Sigmoid colon (tissue), 7 donors: ENCODE data around the gene PITX3. TPM values are rescaled to one million over a fixed set of nuclear protein-coding genes. Genes with fewer than 3 reads are reported as not detected.
"Not testable (repeated sequence)": the region's sequence is repeated elsewhere in the genome, so short reads cannot be mapped to it uniquely, and the experiment has no call there.

Experiments
- DNase-seq: peaks from one replicate; pipeline ENCODE4 v3.0.0-alpha.2; 2019
- H3K27ac ChIP-seq, 4 donors: fragments of 200-600 bp; sonication (generic); one replicate each; pipeline ENCODE4 v1.5.1; 2016 to 2019; ENCODE audit warnings: mild to moderate bottlenecking in 1 of 4
- H3K27me3 ChIP-seq, 3 donors: fragments of 200-600 bp; sonication (generic); one replicate each; pipeline ENCODE4 v1.5.1; 2019; ENCODE audit warnings: mild to moderate bottlenecking in 1 of 3
- H3K36me3 ChIP-seq, 4 donors: fragments of 200-600 bp; sonication (generic); one replicate each; pipeline ENCODE4 v1.5.1; 2016 to 2019
- H3K4me1 ChIP-seq, 4 donors: fragments of 200-600 bp; sonication (generic); one replicate each; pipeline ENCODE4 v1.5.1; 2017 to 2019
- H3K4me3 ChIP-seq, 4 donors: fragments of 200-600 bp; sonication (generic); one replicate each; pipeline ENCODE4 v1.5.1; 2017 to 2019; ENCODE audit warnings: mild to moderate bottlenecking in 2 of 4, moderate library complexity in 1 of 4
- H3K9me3 ChIP-seq, 4 donors: fragments of 200-600 bp in 3 of 4; sonication (generic) in 3 of 4; one replicate each; pipeline versions ENCODE4 v1.5.1 to v1.6.1; 2013 to 2019
- CTCF ChIP-seq, 4 experiments: fragments of 450-650 bp in 3 of 4; fragments of 200-600 bp in 1 of 4; IDR thresholded peaks; one replicate each; pipeline ENCODE4 v1.5.1; 2016 to 2019; ENCODE audit warnings: antibody characterized with exemption in 4 of 4, mild to moderate bottlenecking in 3 of 4, moderate library complexity in 2 of 4
- EP300 ChIP-seq, 4 donors: sonication (generic); formaldehyde crosslinking; IDR thresholded peaks; one replicate each; pipeline ENCODE4 v1.6.1; 2017; ENCODE audit warnings: antibody characterized with exemption in 4 of 4
- POLR2A ChIP-seq, 2 donors: fragments of 450-650 bp; IDR thresholded peaks; one replicate each; pipeline ENCODE4 v1.6.1; 2016; ENCODE audit warnings: antibody characterized with exemption in 2 of 2, mild to moderate bottlenecking in 2 of 2, moderate library complexity in 2 of 2
- POLR2AphosphoS5 ChIP-seq, 4 donors: sonication (generic); formaldehyde crosslinking; IDR thresholded peaks; one replicate each; pipeline ENCODE4 v1.6.1; 2017; ENCODE audit warnings: antibody characterized with exemption in 4 of 4
- WGBS, 2 donors: extraction: QIAGEN DNeasy Blood & Tissue Kit; methylation state at CpG; one replicate each; pipeline ENCODE4 v1.1.7; 2013; 5-methylcytosine and 5-hydroxymethylcytosine counted together
- intact Hi-C: fragments of 100-400 bp; cut with DNase I; formaldehyde crosslinking; loops from one replicate; pipeline ENCODE4 v1.15.1; 2023
- polyA plus RNA-seq, 3 donors: library from polyadenylated mRNA; stranded (reverse); fragments of 200-250 nt; gene quantifications; one replicate each; pipeline ENCODE4 v1.2.3, GENCODE V29; 2013
- total RNA-seq, 4 donors: library from RNA; depleted of rRNA; stranded (reverse); fragments of >200 nt; gene quantifications; one replicate each; pipeline ENCODE4 v1.1.0, GENCODE V29; 2016
- donor health status: healthy with polysubstance abuse.
- donor health status: Bipolar disorder and iron deficiency.
- donor health status: healthy.

PITX3 gene
- total and polyA plus RNA-seq, 7 donors: not detected

- no peak overlapping the region for H3K4me3 ChIP-seq
- no peak overlapping the region for H3K27ac ChIP-seq
- no peaks in the 10 kb centered on the region for H3K4me1 ChIP-seq
- whole genome bisulfite sequencing, 2 donors: 75 to 90% methylated on average over 2 of the region's 2 CpGs
- intact Hi-C loops: no loop called here
- no peaks in the 10 kb centered on the region for H3K9me3 ChIP-seq
- peaks cover 0 to 4% (median 0%) of the 10 kb centered on the region in 3 donors for H3K27me3 ChIP-seq
- no peaks in the 10 kb centered on the region for H3K36me3 ChIP-seq
- no peak for DNase-seq
- TF ChIP-seq POLR2AphosphoS5 (IDR thresholded peaks at IDR 0.05) (no peak), CTCF (IDR thresholded peaks at IDR 0.05) (no peak), EP300 (IDR thresholded peaks at IDR 0.05) (no peak), POLR2A (IDR thresholded peaks at IDR 0.05) (no peak)
These were observed 44.4 kb downstream of the PITX3 start for GRCh38 chr10:102196893-102197292.

GRCh38 chr10:102195296-102195870, 45.9 kb downstream of the PITX3 start:
- no peaks in the 10 kb centered on the region for H3K4me1 ChIP-seq
- no peak for TF ChIP-seq POLR2A (IDR thresholded peaks at IDR 0.05)
- TF ChIP-seq CTCF (IDR thresholded peaks at IDR 0.05): no peak
- TF ChIP-seq EP300 (IDR thresholded peaks at IDR 0.05): no peak
- TF ChIP-seq POLR2AphosphoS5 (IDR thresholded peaks at IDR 0.05): no peak
- no peaks in the 10 kb centered on the region for H3K36me3 ChIP-seq
- no peaks in the 10 kb centered on the region for H3K9me3 ChIP-seq
- H3K27me3 ChIP-seq: no peaks in the 10 kb centered on the region
- H3K27ac ChIP-seq: no peak overlapping the region
- no peak for DNase-seq
- no peak overlapping the region for H3K4me3 ChIP-seq
- WGBS, 2 donors: 87% methylated on average over 6 of the region's 6 CpGs
- intact Hi-C loops: no loop called here

GRCh38 chr10:102191956-102192355, 49.4 kb downstream of the PITX3 start:
- no peak for TF ChIP-seq CTCF (IDR thresholded peaks at IDR 0.05)
- TF ChIP-seq POLR2A (IDR thresholded peaks at IDR 0.05): no peak
- TF ChIP-seq POLR2AphosphoS5 (IDR thresholded peaks at IDR 0.05): no peak
- TF ChIP-seq EP300 (IDR thresholded peaks at IDR 0.05): no peak
- Histone ChIP-seq H3K27me3 (no peaks in the 10 kb centered on the region), H3K27ac (no peak overlapping the region), H3K4me3 (no peak overlapping the region), H3K36me3 (no peaks in the 10 kb centered on the region), H3K9me3 (no peaks in the 10 kb centered on the region), H3K4me1 (no peaks in the 10 kb centered on the region)
- no peak for DNase-seq
- intact Hi-C loops: no loop called here
- 67 to 75% methylated on average over 7 of the region's 7 CpGs for WGBS, 2 donors

- H3K4me3 ChIP-seq, intact Hi-C loops, H3K4me1 ChIP-seq, DNase-seq, H3K9me3 ChIP-seq, H3K36me3 ChIP-seq, H3K27me3 ChIP-seq: not testable (repeated sequence)
- H3K27ac ChIP-seq: peak overlapping the region in 1 of 4 donors; percentile 20
- 34 to 60% methylated on average over 7 of the region's 7 CpGs for WGBS, 2 donors
These were observed 52.1 kb downstream of the PITX3 start for GRCh38 chr10:102188941-102189898.

- Histone ChIP-seq H3K27ac (no peak overlapping the region), H3K27me3 (no peaks in the 10 kb centered on the region), H3K36me3 (no peaks in the 10 kb centered on the region), H3K9me3 (peaks cover 0 to 2% (median 0%) of the 10 kb centered on the region in 4 donors), H3K4me3 (no peak overlapping the region), H3K4me1 (no peaks in the 10 kb centered on the region)
- intact Hi-C loops: no loop called here
- 36 to 69% methylated on average over 3 of the region's 3 CpGs for WGBS, 2 donors
- TF ChIP-seq EP300 (IDR thresholded peaks at IDR 0.05): no peak
- TF ChIP-seq POLR2AphosphoS5 (IDR thresholded peaks at IDR 0.05): no peak
- no peak for TF ChIP-seq CTCF (IDR thresholded peaks at IDR 0.05)
- no peak for TF ChIP-seq POLR2A (IDR thresholded peaks at IDR 0.05)
- no peak for DNase-seq
These were observed 52.9 kb downstream of the PITX3 start for GRCh38 chr10:102188298-102188940.
